ENCODE measurements around the gene LSM7. TPM values are rescaled to one million over a fixed set of nuclear protein-coding genes. Genes with fewer than 3 reads are reported as not detected.

LSM7 gene
- total RNA-seq, 2 experiments from 2014 or later, result 135 TPM

DNA sequence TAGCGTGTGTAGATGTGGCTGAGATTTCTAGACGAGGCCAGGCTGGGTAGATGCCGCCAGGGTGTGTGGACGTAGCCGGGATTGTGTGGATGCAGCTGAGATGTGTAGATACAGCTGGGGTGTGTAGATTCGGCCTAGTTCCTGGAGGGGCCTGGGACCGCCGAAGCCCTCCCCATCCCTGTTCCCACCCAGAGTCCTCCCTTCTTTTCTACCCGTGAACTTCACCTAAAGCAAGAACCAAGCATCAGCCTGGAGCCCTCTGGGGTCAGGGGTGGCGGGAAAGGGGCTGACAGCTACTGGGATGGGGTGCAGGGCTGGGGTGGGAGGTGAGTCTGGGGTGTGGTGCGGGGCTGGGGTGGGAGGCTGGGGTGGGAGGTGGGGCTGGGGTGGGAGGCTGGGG is 32.4 kb upstream of the LSM7 start:
- no peak overlapping the region for H3K27ac Mint-ChIP-seq
- H3K27me3 Mint-ChIP-seq, result peaks cover 13% of the 10 kb centered on the region
- no peaks in the 10 kb centered on the region for H3K36me3 Mint-ChIP-seq
- no peak overlapping the region for H3K4me3 Mint-ChIP-seq
- peaks cover 2% of the 10 kb centered on the region for H3K4me1 Mint-ChIP-seq
- no peaks in the 10 kb centered on the region for H3K9me3 Mint-ChIP-seq (ENCODE audit: low read depth)
- DNase-seq, result no peak
- CTCF ChIA-PET, result no interaction called here
- ATAC-seq, result no peak

- Mint-ChIP-seq H3K4me3 (no peak within 1 kb of the TSS), H3K36me3 (no peaks in the 10 kb centered on the region), H3K9me3 (ENCODE audit: low read depth) (no peaks in the 10 kb centered on the region), H3K27ac (no peak within 1 kb of the TSS), H3K27me3 (peaks cover 11% of the 10 kb centered on the region), H3K4me1 (no peaks in the 10 kb centered on the region)
- CTCF ChIA-PET, result no interaction called here
- DNase-seq (no peak), ATAC-seq (peak; percentile 23)
These were observed 31.8 kb upstream of the LSM7 start, which contains the start of gene TMPRSS9 for GRCh38 chr19:2359992-2360685. Gene TMPRSS9, plus strand, starts transcription at chr19:2360265. Its CDS starts 29,521 bp downstream, at chr19:2389786.

DNA sequence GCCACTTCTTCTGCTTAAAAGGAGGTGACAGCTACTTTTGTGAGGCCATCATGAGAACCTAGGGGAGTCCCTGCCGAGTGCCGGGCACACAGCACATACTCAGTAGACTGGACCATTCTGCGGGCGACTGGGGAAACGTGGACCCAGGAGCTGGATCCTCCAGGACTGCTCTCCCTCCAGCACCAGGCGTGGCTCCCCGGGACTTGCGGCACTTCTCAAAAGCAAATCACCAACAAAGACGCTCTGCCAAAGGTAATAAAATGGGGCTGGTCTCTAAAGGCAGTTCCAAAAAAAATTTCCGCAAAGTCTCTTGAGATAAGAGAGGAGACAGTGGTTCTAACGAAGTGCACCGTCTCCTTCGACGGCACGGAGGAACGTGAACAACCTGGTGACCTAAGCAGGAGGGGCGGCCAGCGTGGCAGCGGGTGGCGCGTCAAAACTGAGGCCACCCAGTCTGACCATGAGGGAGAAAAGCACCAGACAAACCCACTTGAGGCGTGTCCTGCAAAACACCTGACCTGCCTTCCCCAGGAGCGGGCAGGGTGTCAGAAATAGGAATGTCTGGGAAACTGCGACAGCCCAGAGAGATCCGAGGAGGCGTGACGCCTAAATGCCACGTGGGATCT is 30.3 kb upstream of the LSM7 start:
- CTCF ChIA-PET, result no interaction called here
- H3K36me3 Mint-ChIP-seq, result no peaks in the 10 kb centered on the region
- ATAC-seq (no peak), DNase-seq (no peak)
- H3K4me1 Mint-ChIP-seq, result no peaks in the 10 kb centered on the region
- H3K9me3 Mint-ChIP-seq (ENCODE audit: low read depth), result no peaks in the 10 kb centered on the region
- peaks cover 8% of the 10 kb centered on the region for H3K27me3 Mint-ChIP-seq
- no peak overlapping the region for H3K4me3 Mint-ChIP-seq
- H3K27ac Mint-ChIP-seq, result no peak overlapping the region

DNA sequence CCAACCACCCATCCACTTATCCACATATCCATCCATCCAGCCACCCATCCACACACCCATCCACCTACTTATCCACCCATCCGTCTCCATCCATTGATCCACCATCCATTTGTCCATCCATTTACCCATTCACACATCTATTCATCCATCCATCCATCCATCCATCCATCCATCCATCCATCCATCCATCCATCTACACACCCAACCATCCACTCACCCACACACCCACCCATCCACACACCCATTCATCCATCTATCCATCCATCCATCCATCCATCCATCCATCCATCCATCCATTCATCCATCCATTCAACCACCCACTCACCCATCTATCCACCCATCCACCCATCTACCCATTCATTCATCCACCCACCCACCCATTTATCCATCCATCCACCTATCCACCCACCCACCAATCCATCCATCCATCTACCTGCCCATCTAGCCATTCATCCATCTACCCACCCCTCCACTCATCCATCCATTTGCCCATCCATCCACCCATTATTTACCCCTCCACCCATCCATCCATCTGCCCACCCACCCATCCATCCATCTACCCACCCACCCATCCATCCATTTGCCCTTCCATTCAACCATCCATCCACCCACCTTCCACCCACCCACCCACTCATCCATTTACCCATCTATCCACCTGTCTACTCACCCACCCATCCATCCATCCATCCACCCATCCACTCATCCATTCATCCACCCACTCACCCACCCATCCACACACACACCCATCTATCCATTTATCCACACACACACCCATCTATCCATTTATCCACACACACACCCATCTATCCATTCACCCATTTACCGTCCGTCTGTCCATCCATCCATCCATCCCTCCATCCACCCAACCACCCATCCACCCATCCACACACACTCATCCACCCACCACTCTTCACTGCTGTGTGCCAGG is 29.2 kb upstream of the LSM7 start:
- Mint-ChIP-seq H3K9me3 (ENCODE audit: low read depth) (no peaks in the 10 kb centered on the region), H3K4me1 (no peaks in the 10 kb centered on the region), H3K36me3 (no peaks in the 10 kb centered on the region), H3K4me3 (no peak overlapping the region), H3K27me3 (peaks cover 8% of the 10 kb centered on the region), H3K27ac (no peak overlapping the region)
- CTCF ChIA-PET, result no interaction called here
- no peak for ATAC-seq
- DNase-seq, result no peak

DNA sequence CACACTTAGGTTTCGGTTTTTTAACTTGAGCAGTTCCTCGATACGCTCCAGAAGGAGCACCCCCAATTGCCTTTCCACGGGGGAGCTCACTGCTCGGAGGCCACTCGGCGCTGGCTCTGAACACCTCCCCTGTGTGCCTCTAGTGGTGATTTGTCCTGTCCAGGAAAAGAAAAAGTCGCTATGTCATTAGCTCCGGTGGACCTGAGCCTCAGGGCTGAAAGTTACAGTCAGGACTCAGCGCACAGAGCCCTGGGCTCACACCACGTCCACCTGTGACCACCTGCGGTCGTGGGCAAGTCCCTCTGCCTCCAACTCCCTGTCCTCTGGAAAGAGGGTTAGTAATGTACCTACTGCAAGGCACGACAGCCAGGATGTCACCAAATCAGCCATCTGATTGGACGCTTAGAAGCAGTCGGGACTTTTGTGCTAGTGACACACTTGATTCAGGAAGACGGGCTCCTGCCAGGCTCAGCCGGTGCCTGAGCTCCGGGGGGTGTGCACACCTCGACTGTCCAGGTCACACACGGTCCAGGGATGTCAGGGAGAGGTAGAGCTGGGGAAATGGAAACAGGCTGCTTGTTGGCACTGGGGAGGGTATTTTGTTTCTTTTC is 27.8 kb upstream of the LSM7 start:
- Mint-ChIP-seq H3K27me3 (peaks cover 8% of the 10 kb centered on the region), H3K36me3 (no peaks in the 10 kb centered on the region), H3K4me1 (no peaks in the 10 kb centered on the region), H3K27ac (no peak overlapping the region), H3K4me3 (no peak overlapping the region), H3K9me3 (ENCODE audit: low read depth) (no peaks in the 10 kb centered on the region)
- CTCF ChIA-PET, result no interaction called here
- DNase-seq (no peak), ATAC-seq (no peak)

GRCh38 chr19:2355168-2356035 is 27.0 kb upstream of the LSM7 start:
- peaks cover 5% of the 10 kb centered on the region for H3K27me3 Mint-ChIP-seq
- no peaks in the 10 kb centered on the region for H3K36me3 Mint-ChIP-seq
- no peaks in the 10 kb centered on the region for H3K4me1 Mint-ChIP-seq
- CTCF ChIA-PET, result no interaction called here
- ATAC-seq (no peak), DNase-seq (no peak)
- H3K27ac Mint-ChIP-seq, result no peak overlapping the region
- H3K4me3 Mint-ChIP-seq, result no peak overlapping the region
- no peaks in the 10 kb centered on the region for H3K9me3 Mint-ChIP-seq (ENCODE audit: low read depth)

GRCh38 chr19:2354670-2355069 is 26.3 kb upstream of the LSM7 start:
- CTCF ChIA-PET, result no interaction called here
- DNase-seq (no peak), ATAC-seq (no peak)
- H3K27me3 Mint-ChIP-seq, result peaks cover 4% of the 10 kb centered on the region
- no peak overlapping the region for H3K27ac Mint-ChIP-seq
- no peaks in the 10 kb centered on the region for H3K9me3 Mint-ChIP-seq (ENCODE audit: low read depth)
- no peaks in the 10 kb centered on the region for H3K4me1 Mint-ChIP-seq
- H3K4me3 Mint-ChIP-seq, result no peak overlapping the region
- no peaks in the 10 kb centered on the region for H3K36me3 Mint-ChIP-seq

DNA sequence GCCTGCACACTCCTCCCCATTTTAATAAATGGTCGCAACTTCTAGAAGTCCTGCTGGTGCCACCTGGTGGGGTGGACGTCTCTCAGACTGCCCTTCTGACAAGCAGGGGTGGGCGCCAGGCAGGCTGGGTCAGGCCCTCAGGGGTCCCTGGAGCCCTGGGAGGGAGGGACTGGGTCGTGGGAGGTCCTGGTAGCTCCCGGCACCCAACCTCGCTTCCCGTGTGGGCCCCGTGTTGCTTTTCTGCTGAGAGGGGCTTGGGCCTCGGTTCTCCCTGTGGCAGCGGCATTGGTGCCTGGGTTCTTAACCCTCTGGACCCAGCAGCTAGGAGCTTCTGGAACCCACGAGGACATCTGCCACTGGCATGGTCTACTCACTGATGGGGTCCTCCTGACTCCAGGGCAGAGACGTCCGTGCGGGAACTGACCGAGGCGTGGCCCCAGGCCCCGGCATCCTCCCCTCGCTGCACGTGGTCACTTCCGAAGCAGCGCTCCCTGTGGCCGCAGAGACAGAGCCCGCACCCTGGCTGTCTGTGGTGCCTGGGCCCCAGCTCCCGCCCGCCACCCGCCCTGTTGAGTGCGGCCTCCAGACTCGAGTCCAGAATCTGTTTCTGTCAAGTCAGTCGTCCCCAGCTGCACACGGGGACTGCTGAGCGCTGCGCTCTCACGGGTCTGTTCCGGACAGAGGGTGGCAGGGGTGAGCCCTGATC is 25.7 kb upstream of the LSM7 start:
- no peak for DNase-seq
- CTCF ChIA-PET, result no interaction called here
- Mint-ChIP-seq H3K4me3 (no peak overlapping the region), H3K27me3 (peaks cover 4% of the 10 kb centered on the region), H3K9me3 (ENCODE audit: low read depth) (no peaks in the 10 kb centered on the region), H3K36me3 (no peaks in the 10 kb centered on the region), H3K27ac (no peak overlapping the region), H3K4me1 (no peaks in the 10 kb centered on the region)
- ATAC-seq, result no peak

GRCh38 chr19:2353159-2353886 is 24.9 kb upstream of the LSM7 start:
- H3K4me1 Mint-ChIP-seq, result no peaks in the 10 kb centered on the region
- CTCF ChIA-PET, result no interaction called here
- H3K27ac Mint-ChIP-seq, result no peak overlapping the region
- no peaks in the 10 kb centered on the region for H3K27me3 Mint-ChIP-seq
- ATAC-seq (no peak), DNase-seq (no peak)
- H3K9me3 Mint-ChIP-seq (ENCODE audit: low read depth), result no peaks in the 10 kb centered on the region
- H3K36me3 Mint-ChIP-seq, result no peaks in the 10 kb centered on the region
- H3K4me3 Mint-ChIP-seq, result no peak overlapping the region

DNA sequence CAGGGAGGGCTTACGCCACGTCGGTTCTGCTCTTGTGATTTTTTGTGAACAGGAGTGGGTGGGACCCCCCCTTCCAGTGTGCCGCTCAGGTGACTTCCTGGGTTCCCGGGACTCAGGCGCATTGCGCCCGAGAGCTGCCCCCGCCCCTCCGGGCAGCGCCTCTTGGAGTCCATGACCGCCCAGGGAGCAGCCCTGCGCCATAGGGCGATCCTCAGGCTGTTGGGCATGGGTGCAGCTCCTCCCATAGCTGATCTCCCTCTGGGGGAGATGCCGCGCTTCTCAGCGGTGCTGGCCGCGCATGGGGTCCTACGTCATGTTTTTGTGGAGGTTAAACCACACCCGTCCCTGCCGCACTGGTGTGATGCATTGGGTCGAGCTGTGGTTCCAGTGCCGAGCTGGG is 23.7 kb upstream of the LSM7 start:
- no peaks in the 10 kb centered on the region for H3K27me3 Mint-ChIP-seq
- no peaks in the 10 kb centered on the region for H3K36me3 Mint-ChIP-seq
- ATAC-seq (no peak), DNase-seq (no peak)
- no peaks in the 10 kb centered on the region for H3K9me3 Mint-ChIP-seq (ENCODE audit: low read depth)
- H3K4me3 Mint-ChIP-seq, result no peak overlapping the region
- no peaks in the 10 kb centered on the region for H3K4me1 Mint-ChIP-seq
- CTCF ChIA-PET, result no interaction called here
- no peak overlapping the region for H3K27ac Mint-ChIP-seq

DNA sequence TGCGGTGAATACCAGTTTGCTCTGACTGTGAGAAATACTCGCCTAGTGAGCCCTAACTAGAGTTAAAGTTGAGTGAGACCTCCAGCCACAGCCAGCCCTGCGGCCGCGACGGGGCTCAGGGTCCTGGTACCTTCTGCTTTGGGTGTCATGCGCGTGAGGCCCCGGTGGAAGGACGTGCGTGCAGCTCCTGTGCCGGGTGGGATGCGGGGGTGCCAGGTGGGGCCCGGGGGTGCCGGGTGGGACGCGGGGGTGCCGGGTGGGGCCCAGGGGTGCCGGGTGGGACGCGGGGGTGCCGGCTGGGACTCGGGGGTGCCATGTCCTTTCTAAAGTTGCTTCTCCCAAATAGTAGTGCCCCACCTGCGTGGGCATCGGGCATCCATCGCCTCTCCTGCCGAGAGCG is 23.2 kb upstream of the LSM7 start:
- Mint-ChIP-seq H3K9me3 (ENCODE audit: low read depth) (no peaks in the 10 kb centered on the region), H3K4me3 (no peak overlapping the region), H3K4me1 (no peaks in the 10 kb centered on the region), H3K27me3 (no peaks in the 10 kb centered on the region), H3K36me3 (no peaks in the 10 kb centered on the region), H3K27ac (no peak overlapping the region)
- CTCF ChIA-PET, result no interaction called here
- no peak for ATAC-seq
- DNase-seq, result no peak

DNA sequence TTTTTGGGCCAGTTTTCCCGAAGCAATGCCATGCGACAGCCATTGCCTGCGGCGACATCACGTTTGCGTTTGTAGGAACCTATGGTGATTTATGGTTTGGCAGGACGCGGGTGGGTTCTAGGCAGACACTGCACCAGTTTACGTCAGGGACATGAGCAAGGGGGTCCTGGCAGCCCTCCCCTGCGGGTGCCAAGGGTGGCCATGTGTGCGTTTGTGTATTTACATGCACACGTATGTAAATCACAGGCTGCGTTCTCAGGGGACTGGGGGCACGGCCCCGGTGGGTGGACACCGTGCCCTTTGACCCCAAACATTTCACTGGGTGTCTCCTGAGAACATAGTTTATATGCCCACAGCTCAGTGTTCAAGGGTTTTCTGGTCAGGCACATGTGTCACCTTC is 22.3 kb upstream of the LSM7 start:
- Mint-ChIP-seq H3K36me3 (no peaks in the 10 kb centered on the region), H3K27ac (no peak overlapping the region), H3K27me3 (no peaks in the 10 kb centered on the region), H3K9me3 (ENCODE audit: low read depth) (no peaks in the 10 kb centered on the region), H3K4me1 (no peaks in the 10 kb centered on the region), H3K4me3 (no peak overlapping the region)
- CTCF ChIA-PET, result no interaction called here
- ATAC-seq (no peak), DNase-seq (no peak)

All from activated CD8-positive, alpha-beta memory T cell treated with anti-CD3 and anti-CD28 coated beads, Interleukin-2, amount 10 ng/mL, durations not matched to agents 7 days and 5 days (primary cell).